Liver (tissue), 9 donors: Measurements from ENCODE around the gene PLXDC2. TPM values are rescaled to one million over a fixed set of nuclear protein-coding genes. Genes with fewer than 3 reads are reported as not detected.

Experiments
- DNase-seq: peaks from one replicate; pipeline ENCODE4 v3.0.0-alpha.2; 2017; ENCODE audit warnings: low spot score
- H3K27ac ChIP-seq, 2 donors: one replicate each; pipeline ENCODE4 v1.7.0; 2013; ENCODE audit warnings: inconsistent platforms in 2 of 2, low read length in 2 of 2, control low read depth in 1 of 2, low read depth in 1 of 2, mild to moderate bottlenecking in 1 of 2
- H3K27me3 ChIP-seq, 4 donors: one replicate each; pipeline versions ENCODE4 v1.6.1 to v1.7.0; 2013; ENCODE audit warnings: low read length in 3 of 4, inconsistent platforms in 1 of 4, mild to moderate bottlenecking in 1 of 4, moderate library complexity in 1 of 4; ENCODE audit not compliant: control insufficient read depth in 4 of 4, insufficient read depth in 4 of 4
- H3K36me3 ChIP-seq, 4 donors: one replicate each; pipeline versions ENCODE4 v1.6.1 to v1.7.0; 2013; ENCODE audit warnings: low read length in 3 of 4, mild to moderate bottlenecking in 3 of 4, low read depth in 1 of 4, moderate library complexity in 1 of 4; ENCODE audit not compliant: control insufficient read depth in 4 of 4, insufficient read depth in 3 of 4
- H3K4me1 ChIP-seq, 4 donors: one replicate each; pipeline versions ENCODE4 v1.6.1 to v1.7.0; 2013; ENCODE audit warnings: low read length in 3 of 4, mild to moderate bottlenecking in 3 of 4, moderate library complexity in 1 of 4; ENCODE audit not compliant: control insufficient read depth in 4 of 4, insufficient read depth in 4 of 4
- H3K4me3 ChIP-seq, 3 donors: one replicate each; pipeline versions ENCODE4 v1.6.1 to v1.7.0; 2013; ENCODE audit warnings: low read length in 3 of 3, control low read depth in 1 of 3, low read depth in 1 of 3, mild to moderate bottlenecking in 1 of 3
- H3K9ac ChIP-seq, 2 donors: one replicate each; pipeline ENCODE4 v1.7.0; 2013; ENCODE audit warnings: low read length in 2 of 2, mild to moderate bottlenecking in 2 of 2, moderate library complexity in 2 of 2, control low read depth in 1 of 2, low read depth in 1 of 2
- H3K9me3 ChIP-seq, 4 donors: one replicate each; pipeline versions ENCODE4 v1.6.1 to v1.7.0; 2013; ENCODE audit warnings: low read length in 3 of 4; ENCODE audit not compliant: control insufficient read depth in 4 of 4
- EGR1 ChIP-seq, 2 donors: IDR thresholded peaks; 2 replicates each; pipeline ENCODE4 v1.6.1; 2016 to 2018; ENCODE audit warnings: antibody characterized with exemption in 2 of 2, low read depth in 2 of 2
- FOXA1 ChIP-seq: IDR thresholded peaks from 2 replicates; pipeline ENCODE4 v1.6.1; 2016; ENCODE audit warnings: antibody characterized with exemption
- GABPA ChIP-seq, 2 donors: IDR thresholded peaks in 1 of 2; conservative IDR thresholded peaks in 1 of 2; 2 replicates each; pipeline ENCODE4 v1.6.1; 2016; ENCODE audit warnings: antibody characterized with exemption in 2 of 2, mild to moderate bottlenecking in 1 of 2, moderate library complexity in 1 of 2
- HNF4A ChIP-seq, 2 donors: conservative IDR thresholded peaks; 2 replicates each; pipeline ENCODE4 v1.6.1; 2016; ENCODE audit warnings: antibody characterized with exemption in 2 of 2, mild to moderate bottlenecking in 2 of 2
- HNF4G ChIP-seq: IDR thresholded peaks from 2 replicates; pipeline ENCODE4 v1.6.1; 2016; ENCODE audit warnings: antibody characterized with exemption
- JUND ChIP-seq, 2 donors: IDR thresholded peaks; 2 replicates each; pipeline ENCODE4 v1.6.1; 2016; ENCODE audit warnings: antibody characterized with exemption in 2 of 2
- NR2F2 ChIP-seq: IDR thresholded peaks from 2 replicates; pipeline ENCODE4 v1.6.1; 2016; ENCODE audit warnings: antibody characterized with exemption
- RAD21 ChIP-seq, 2 donors: IDR thresholded peaks; 2 replicates each; pipeline ENCODE4 v1.6.1; 2016; ENCODE audit warnings: antibody characterized with exemption in 2 of 2, mild to moderate bottlenecking in 2 of 2
- RXRA ChIP-seq, 2 donors: IDR thresholded peaks; 2 replicates each; pipeline ENCODE4 v1.6.1; 2017 to 2018; ENCODE audit warnings: antibody characterized with exemption in 2 of 2, mild to moderate bottlenecking in 1 of 2
- SP1 ChIP-seq: IDR thresholded peaks from 2 replicates; pipeline ENCODE4 v1.6.1; 2018; ENCODE audit warnings: antibody characterized with exemption, mild to moderate bottlenecking
- TAF1 ChIP-seq: conservative IDR thresholded peaks from 2 replicates; pipeline ENCODE4 v1.6.1; 2016; ENCODE audit warnings: antibody characterized with exemption, mild to moderate bottlenecking
- YY1 ChIP-seq: IDR thresholded peaks from 2 replicates; pipeline ENCODE4 v1.6.1; 2016; ENCODE audit warnings: antibody characterized with exemption, mild to moderate bottlenecking
- WGBS: extraction: QIAGEN DNeasy Blood & Tissue Kit; methylation state at CpG from one replicate; pipeline ENCODE4 v1.1.7; 2013; 5-methylcytosine and 5-hydroxymethylcytosine counted together
- polyA plus RNA-seq, 2 donors: library from polyadenylated mRNA; stranded (reverse) in 1 of 2; unstranded in 1 of 2; fragments of 200-250 nt in 1 of 2; fragments of >200 nt in 1 of 2; fragmentation: Nextera tagmentation in 1 of 2; extraction: Ambion mirVana in 1 of 2; gene quantifications; one replicate each; pipeline versions ENCODE4 v1.2.1 to v1.2.3, GENCODE V29; 2013 to 2015
- total RNA-seq, 2 donors: library from RNA; depleted of rRNA; stranded (reverse); fragments of >200 nt; gene quantifications; one replicate each; pipeline ENCODE4 v1.2.3, GENCODE V29; 2014
- TF ChIP-seq, protein P1 (sequence below): fragments of 150-350 bp; IDR thresholded peaks from 2 replicates; pipeline ENCODE4 v1.5.1; 2017; ENCODE audit warnings: improper control_type of control experiment, low read depth, low read length; ENCODE audit not compliant: missing input control
- TF ChIP-seq, protein P2 (sequence below): IDR thresholded peaks from 2 replicates; pipeline ENCODE4 v1.6.1; 2016; ENCODE audit warnings: antibody characterized with exemption, mild to moderate bottlenecking
- TF ChIP-seq, protein P3 (sequence below): IDR thresholded peaks from 2 replicates; pipeline ENCODE4 v1.6.1; 2016; ENCODE audit warnings: antibody characterized with exemption
- TF ChIP-seq, protein P4 (sequence below): IDR thresholded peaks from 2 replicates; pipeline ENCODE4 v1.6.1; 2016; ENCODE audit warnings: antibody characterized with exemption
- TF ChIP-seq, protein P5 (sequence below): IDR thresholded peaks from 2 replicates; pipeline ENCODE4 v1.6.1; 2016; ENCODE audit warnings: antibody characterized with exemption
- donor health status: healthy.
- donor health status: healthy.
- donor health status: healthy.
- donor health status: healthy.
- donor health status: healthy.

PLXDC2 gene
- total and polyA plus RNA-seq, 4 donors = 1.4 to 5.1 (median 2.4) TPM

DNA sequence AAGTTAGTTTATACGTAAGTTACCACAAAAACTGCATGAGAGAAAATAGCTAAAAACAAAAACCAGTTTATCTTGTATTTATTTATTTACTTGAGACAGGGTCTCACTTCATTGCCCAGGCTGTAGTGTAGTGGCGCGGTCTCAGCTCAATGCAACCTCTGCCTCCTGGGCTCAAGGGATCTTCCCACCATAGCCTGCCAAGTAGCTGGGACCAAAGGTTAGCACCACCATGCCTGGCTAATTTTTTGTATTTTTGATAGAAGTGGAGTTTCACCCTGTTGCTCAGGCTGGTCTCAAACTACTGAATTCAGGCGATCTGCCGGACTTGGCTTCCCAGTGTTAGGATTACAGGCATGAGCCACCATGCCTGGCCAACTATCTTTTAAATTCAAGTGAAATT, 277.4 kb downstream of the PLXDC2 start:
- Histone ChIP-seq H3K4me3 (no peak overlapping the region), H3K4me1 (no peaks in the 10 kb centered on the region), H3K27me3 (no peaks in the 10 kb centered on the region), H3K27ac (no peak overlapping the region), H3K9me3 (no peaks in the 10 kb centered on the region), H3K9ac (no peak overlapping the region), H3K36me3 (no peaks in the 10 kb centered on the region)
- DNase-seq = no peak
- peak; percentile 18 to 21 for TF ChIP-seq HNF4A (conservative IDR thresholded peaks at IDR 0.05)
- TF ChIP-seq EGR1 (IDR thresholded peaks at IDR 0.05; ENCODE audit: low read depth in 2 of 2) = no peak
- 56% methylated on average over 5 of the region's 5 CpGs for WGBS

DNA sequence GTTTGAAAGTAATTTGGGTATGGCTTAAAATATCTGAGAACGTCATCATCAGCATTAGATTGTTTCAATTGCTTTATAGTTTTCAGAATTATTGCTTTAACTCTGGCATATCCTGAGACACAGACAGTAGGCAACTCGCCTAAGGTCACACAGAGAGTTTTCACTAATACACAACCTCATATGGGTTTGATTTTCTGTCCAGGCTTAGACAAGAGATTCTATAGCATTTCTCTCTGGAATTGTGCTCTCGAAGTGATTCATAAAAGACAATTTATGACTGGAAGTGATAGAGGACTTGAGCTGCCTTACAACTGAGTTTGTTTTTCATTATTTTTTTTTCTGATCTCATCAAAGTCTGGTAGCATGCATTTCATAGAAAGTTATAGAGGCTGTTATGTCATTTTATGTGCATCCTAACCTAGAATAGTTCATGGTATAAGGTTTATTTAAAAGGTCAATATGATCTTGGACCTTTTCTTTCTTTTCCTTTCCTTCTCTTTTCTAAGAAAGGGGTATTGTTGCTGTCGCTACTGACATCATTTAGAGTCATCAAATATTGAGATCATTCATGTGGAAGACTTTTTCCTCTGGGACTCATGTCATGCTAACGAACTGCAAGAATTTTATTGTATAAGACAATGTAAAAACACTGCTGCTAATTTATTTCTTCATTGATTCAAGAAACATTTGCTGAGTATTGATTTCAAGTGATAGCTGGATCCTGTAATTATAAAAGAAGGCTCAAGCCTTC, 278.2 kb downstream of the PLXDC2 start:
- Histone ChIP-seq H3K4me1 (no peaks in the 10 kb centered on the region), H3K27me3 (no peaks in the 10 kb centered on the region), H3K9ac (no peak overlapping the region), H3K36me3 (no peaks in the 10 kb centered on the region), H3K4me3 (no peak overlapping the region), H3K27ac (no peak overlapping the region), H3K9me3 (no peaks in the 10 kb centered on the region)
- TF ChIP-seq RAD21 (IDR thresholded peaks at IDR 0.05) = no peak
- TF ChIP-seq, protein P1, sequence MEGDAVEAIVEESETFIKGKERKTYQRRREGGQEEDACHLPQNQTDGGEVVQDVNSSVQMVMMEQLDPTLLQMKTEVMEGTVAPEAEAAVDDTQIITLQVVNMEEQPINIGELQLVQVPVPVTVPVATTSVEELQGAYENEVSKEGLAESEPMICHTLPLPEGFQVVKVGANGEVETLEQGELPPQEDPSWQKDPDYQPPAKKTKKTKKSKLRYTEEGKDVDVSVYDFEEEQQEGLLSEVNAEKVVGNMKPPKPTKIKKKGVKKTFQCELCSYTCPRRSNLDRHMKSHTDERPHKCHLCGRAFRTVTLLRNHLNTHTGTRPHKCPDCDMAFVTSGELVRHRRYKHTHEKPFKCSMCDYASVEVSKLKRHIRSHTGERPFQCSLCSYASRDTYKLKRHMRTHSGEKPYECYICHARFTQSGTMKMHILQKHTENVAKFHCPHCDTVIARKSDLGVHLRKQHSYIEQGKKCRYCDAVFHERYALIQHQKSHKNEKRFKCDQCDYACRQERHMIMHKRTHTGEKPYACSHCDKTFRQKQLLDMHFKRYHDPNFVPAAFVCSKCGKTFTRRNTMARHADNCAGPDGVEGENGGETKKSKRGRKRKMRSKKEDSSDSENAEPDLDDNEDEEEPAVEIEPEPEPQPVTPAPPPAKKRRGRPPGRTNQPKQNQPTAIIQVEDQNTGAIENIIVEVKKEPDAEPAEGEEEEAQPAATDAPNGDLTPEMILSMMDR = no peak
- DNase-seq = no peak
- 87% methylated on average over 5 of the region's 5 CpGs for WGBS

DNA sequence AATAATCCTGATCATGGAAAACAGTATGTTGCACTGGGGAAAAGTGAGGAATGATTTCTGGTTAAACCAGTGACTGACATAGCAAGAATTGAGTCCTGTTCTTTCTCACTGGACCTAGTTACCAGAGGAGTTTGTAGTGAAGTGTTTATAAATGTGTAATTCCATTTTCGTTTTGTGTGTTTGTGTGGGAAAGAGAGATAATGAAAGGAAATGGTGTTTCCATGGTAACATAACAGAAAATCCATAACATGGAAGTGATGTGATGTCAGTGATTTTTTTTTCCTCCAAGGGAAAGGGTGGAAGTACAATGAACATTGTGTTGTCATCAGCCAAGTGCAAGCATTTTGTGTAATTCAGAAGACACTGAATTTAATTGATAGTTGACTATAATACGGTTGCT, 283.9 kb downstream of the PLXDC2 start:
- no peaks in the 10 kb centered on the region for H3K9me3 ChIP-seq
- H3K27me3 ChIP-seq = no peaks in the 10 kb centered on the region
- H3K4me1 ChIP-seq = peaks cover 0 to under 1% (median 0%) of the 10 kb centered on the region in 4 donors
- WGBS = 54% methylated on average over 2 of the region's 2 CpGs
- TF ChIP-seq JUND (IDR thresholded peaks at IDR 0.05) (no peak), EGR1 (IDR thresholded peaks at IDR 0.05; ENCODE audit: low read depth in 2 of 2) (no peak), GABPA (IDR thresholded peaks at IDR 0.05 in 1 of 2, conservative IDR thresholded peaks at IDR 0.05 in 1 of 2) (no peak), YY1 (no peak), HNF4G (no peak), RAD21 (IDR thresholded peaks at IDR 0.05) (peak in 1 of 2 donors; percentile 25), HNF4A (conservative IDR thresholded peaks at IDR 0.05) (no peak), SP1 (peak; percentile 13), TAF1 (no peak), RXRA (IDR thresholded peaks at IDR 0.05) (no peak), FOXA1 (no peak), NR2F2 (no peak)
- TF ChIP-seq, protein P2, sequence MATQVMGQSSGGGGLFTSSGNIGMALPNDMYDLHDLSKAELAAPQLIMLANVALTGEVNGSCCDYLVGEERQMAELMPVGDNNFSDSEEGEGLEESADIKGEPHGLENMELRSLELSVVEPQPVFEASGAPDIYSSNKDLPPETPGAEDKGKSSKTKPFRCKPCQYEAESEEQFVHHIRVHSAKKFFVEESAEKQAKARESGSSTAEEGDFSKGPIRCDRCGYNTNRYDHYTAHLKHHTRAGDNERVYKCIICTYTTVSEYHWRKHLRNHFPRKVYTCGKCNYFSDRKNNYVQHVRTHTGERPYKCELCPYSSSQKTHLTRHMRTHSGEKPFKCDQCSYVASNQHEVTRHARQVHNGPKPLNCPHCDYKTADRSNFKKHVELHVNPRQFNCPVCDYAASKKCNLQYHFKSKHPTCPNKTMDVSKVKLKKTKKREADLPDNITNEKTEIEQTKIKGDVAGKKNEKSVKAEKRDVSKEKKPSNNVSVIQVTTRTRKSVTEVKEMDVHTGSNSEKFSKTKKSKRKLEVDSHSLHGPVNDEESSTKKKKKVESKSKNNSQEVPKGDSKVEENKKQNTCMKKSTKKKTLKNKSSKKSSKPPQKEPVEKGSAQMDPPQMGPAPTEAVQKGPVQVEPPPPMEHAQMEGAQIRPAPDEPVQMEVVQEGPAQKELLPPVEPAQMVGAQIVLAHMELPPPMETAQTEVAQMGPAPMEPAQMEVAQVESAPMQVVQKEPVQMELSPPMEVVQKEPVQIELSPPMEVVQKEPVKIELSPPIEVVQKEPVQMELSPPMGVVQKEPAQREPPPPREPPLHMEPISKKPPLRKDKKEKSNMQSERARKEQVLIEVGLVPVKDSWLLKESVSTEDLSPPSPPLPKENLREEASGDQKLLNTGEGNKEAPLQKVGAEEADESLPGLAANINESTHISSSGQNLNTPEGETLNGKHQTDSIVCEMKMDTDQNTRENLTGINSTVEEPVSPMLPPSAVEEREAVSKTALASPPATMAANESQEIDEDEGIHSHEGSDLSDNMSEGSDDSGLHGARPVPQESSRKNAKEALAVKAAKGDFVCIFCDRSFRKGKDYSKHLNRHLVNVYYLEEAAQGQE = no peak
- TF ChIP-seq, protein P3, sequence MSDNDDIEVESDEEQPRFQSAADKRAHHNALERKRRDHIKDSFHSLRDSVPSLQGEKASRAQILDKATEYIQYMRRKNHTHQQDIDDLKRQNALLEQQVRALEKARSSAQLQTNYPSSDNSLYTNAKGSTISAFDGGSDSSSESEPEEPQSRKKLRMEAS = no peak
- TF ChIP-seq, protein P1 = no peak
- TF ChIP-seq, protein P4, sequence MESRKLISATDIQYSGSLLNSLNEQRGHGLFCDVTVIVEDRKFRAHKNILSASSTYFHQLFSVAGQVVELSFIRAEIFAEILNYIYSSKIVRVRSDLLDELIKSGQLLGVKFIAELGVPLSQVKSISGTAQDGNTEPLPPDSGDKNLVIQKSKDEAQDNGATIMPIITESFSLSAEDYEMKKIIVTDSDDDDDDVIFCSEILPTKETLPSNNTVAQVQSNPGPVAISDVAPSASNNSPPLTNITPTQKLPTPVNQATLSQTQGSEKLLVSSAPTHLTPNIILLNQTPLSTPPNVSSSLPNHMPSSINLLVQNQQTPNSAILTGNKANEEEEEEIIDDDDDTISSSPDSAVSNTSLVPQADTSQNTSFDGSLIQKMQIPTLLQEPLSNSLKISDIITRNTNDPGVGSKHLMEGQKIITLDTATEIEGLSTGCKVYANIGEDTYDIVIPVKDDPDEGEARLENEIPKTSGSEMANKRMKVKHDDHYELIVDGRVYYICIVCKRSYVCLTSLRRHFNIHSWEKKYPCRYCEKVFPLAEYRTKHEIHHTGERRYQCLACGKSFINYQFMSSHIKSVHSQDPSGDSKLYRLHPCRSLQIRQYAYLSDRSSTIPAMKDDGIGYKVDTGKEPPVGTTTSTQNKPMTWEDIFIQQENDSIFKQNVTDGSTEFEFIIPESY = no peak
- TF ChIP-seq, protein P5, sequence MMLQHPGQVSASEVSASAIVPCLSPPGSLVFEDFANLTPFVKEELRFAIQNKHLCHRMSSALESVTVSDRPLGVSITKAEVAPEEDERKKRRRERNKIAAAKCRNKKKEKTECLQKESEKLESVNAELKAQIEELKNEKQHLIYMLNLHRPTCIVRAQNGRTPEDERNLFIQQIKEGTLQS = no peak
- no peak for DNase-seq
- peak overlapping the region in 1 of 2 donors; percentile 19 for H3K27ac ChIP-seq
- H3K4me3 ChIP-seq = no peak overlapping the region
- no peaks in the 10 kb centered on the region for H3K36me3 ChIP-seq
- no peak overlapping the region for H3K9ac ChIP-seq
